MCF 10A (cell line): ENCODE data around the gene SBF2. TPM values are rescaled to one million over a fixed set of nuclear protein-coding genes. Genes with fewer than 3 reads are reported as not detected.
A peak's percentile ranks its signal among the peaks of the same experiment; 100 is the strongest.
"Not testable (repeated sequence)": the region's sequence is repeated elsewhere in the genome, so short reads cannot be mapped to it uniquely, and the experiment has no call there.

ENCODE experiments used
- BruUV-seq: library from RNA; stranded (reverse); fragments of 400-500 nt; replicated peaks from 2 replicates; lab custom pipeline; 2021; lab: Mats Ljungman, UMichigan
- CTCF ChIA-PET: fragments of 300-600 bp; sonication (Branson Sonifier 250); formaldehyde crosslinking; extraction: SDS; loops from one replicate; lab custom pipeline; 2021; ENCODE audit warnings: antibody characterized with exemption, inconsistent platforms; lab: Yijun Ruan, JAX
- POLR2A ChIA-PET: fragments of 300-600, 350-650 bp; sonication (Branson Sonifier 250); formaldehyde crosslinking; extraction: SDS; loops from one replicate; lab custom pipeline; 2020; ENCODE audit warnings: antibody characterized with exemption, inconsistent platforms; lab: Yijun Ruan, JAX
- DNase-seq: peaks from one replicate; pipeline ENCODE4 v3.0.0-alpha.2; 2018; ENCODE audit not compliant: unreplicated experiment
- H3K27ac Mint-ChIP-seq: one replicate; pipeline ENCODE4 v1.8.0; 2022; ENCODE audit warnings: mild to moderate bottlenecking, low read depth, mixed read lengths; ENCODE audit not compliant: unreplicated experiment
- H3K27me3 Mint-ChIP-seq: one replicate; pipeline ENCODE4 v1.8.0; 2022; ENCODE audit warnings: mixed read lengths; ENCODE audit not compliant: insufficient read depth, unreplicated experiment
- H3K36me3 Mint-ChIP-seq: one replicate; pipeline ENCODE4 v1.8.0; 2022; ENCODE audit warnings: mild to moderate bottlenecking, moderate library complexity, mixed read lengths; ENCODE audit not compliant: insufficient read depth, unreplicated experiment
- H3K4me1 Mint-ChIP-seq: one replicate; pipeline ENCODE4 v1.8.0; 2022; ENCODE audit warnings: mixed read lengths; ENCODE audit not compliant: insufficient read depth, unreplicated experiment
- H3K4me3 Mint-ChIP-seq: one replicate; pipeline ENCODE4 v1.8.0; 2022; ENCODE audit warnings: mild to moderate bottlenecking, moderate library complexity, mixed read lengths; ENCODE audit not compliant: unreplicated experiment
- H3K9me3 Mint-ChIP-seq: one replicate; pipeline ENCODE4 v1.8.0; 2022; ENCODE audit warnings: mixed read lengths; ENCODE audit not compliant: unreplicated experiment
- CTCF ChIP-seq: fragments of 200-600 bp; IDR thresholded peaks from one replicate; pipeline ENCODE4 v1.8.0; 2022; ENCODE audit warnings: antibody characterized with exemption, mild to moderate bottlenecking; ENCODE audit not compliant: unreplicated experiment
- intact Hi-C: fragments of 100-400 bp; cut with micrococcal nuclease; formaldehyde crosslinking; loops from 2 replicates; pipeline ENCODE4 v1.14.1; 2022
- total RNA-seq: library from RNA; stranded (reverse); gene quantifications from 2 replicates; pipeline ENCODE4 v1.2.3, GENCODE V29; 2022

SBF2 gene
- total RNA-seq, 1 experiment from 2014 or later, result 28.3 TPM

GRCh38 chr11:9901943-9902342 is 392.1 kb downstream of the SBF2 start:
- no peak overlapping the region for H3K27ac Mint-ChIP-seq
- TF ChIP-seq CTCF, result no peak
- peaks cover 6% of the 10 kb centered on the region for H3K9me3 Mint-ChIP-seq
- POLR2A ChIA-PET, result interaction anchor here (0.7 kb wide), 2 partner anchors 111 to 163 kb away, joined by 3 read pairs; no protein-coding TSS in a partner anchor
- no peak for DNase-seq
- no peaks in the 10 kb centered on the region for H3K27me3 Mint-ChIP-seq
- no TSS peak for BruUV-seq
- no peak overlapping the region for H3K4me3 Mint-ChIP-seq
- H3K4me1 Mint-ChIP-seq, result peaks cover 28% of the 10 kb centered on the region
- intact Hi-C loops, result no loop called here
- H3K36me3 Mint-ChIP-seq, result no peaks in the 10 kb centered on the region
- CTCF ChIA-PET, result interaction anchor here (0.8 to 1.5 kb wide), 2 partner anchors 9 to 165 kb away, joined by 4 read pairs; no protein-coding TSS in a partner anchor

- H3K36me3 Mint-ChIP-seq, H3K9me3 Mint-ChIP-seq, H3K27me3 Mint-ChIP-seq, intact Hi-C loops, BruUV-seq: not testable (repeated sequence)
- Mint-ChIP-seq H3K4me1 (peaks cover 13% of the 10 kb centered on the region), H3K4me3 (peak overlapping the region; percentile 6), H3K27ac (peak overlapping the region; percentile 68)
- CTCF ChIA-PET, result interaction anchor here (0.7 to 0.9 kb wide), 2 partner anchors 38 to 1127 kb away, joined by 3 read pairs; no protein-coding TSS in a partner anchor
- DNase-seq, result peak; percentile 90
- POLR2A ChIA-PET, result interaction anchor here (0.6 to 2.0 kb wide), 8 partner anchors 11 to 405 kb away, joined by 3 to 18 read pairs (median 3); no protein-coding TSS in a partner anchor
Measured at GRCh38 chr11:9900253-9900652, 393.8 kb downstream of the SBF2 start.

- H3K27ac Mint-ChIP-seq, result peak overlapping the region; percentile 68
- CTCF ChIA-PET, result interaction anchor here (0.5 to 0.6 kb wide), 2 partner anchors 83 to 424 kb away, joined by 3 read pairs; no protein-coding TSS in a partner anchor
- peaks cover 13% of the 10 kb centered on the region for H3K4me1 Mint-ChIP-seq
- POLR2A ChIA-PET, result interaction anchor here (0.6 to 2.0 kb wide), 11 partner anchors 11 to 1263 kb away, joined by 3 to 18 read pairs (median 3); no protein-coding TSS in a partner anchor
- no peak for DNase-seq
- no peaks in the 10 kb centered on the region for H3K27me3 Mint-ChIP-seq
- H3K9me3 Mint-ChIP-seq, result peaks cover 6% of the 10 kb centered on the region
- H3K4me3 Mint-ChIP-seq, result no peak overlapping the region
- peaks cover 7% of the 10 kb centered on the region for H3K36me3 Mint-ChIP-seq
- intact Hi-C loops, result no loop called here
- no peak for TF ChIP-seq CTCF
- BruUV-seq, result TSS peak; percentile 75
Measured at GRCh38 chr11:9899676-9900075, 394.3 kb downstream of the SBF2 start.

- BruUV-seq, result no TSS peak
- Mint-ChIP-seq H3K27me3 (no peaks in the 10 kb centered on the region), H3K4me3 (no peak overlapping the region), H3K36me3 (peaks cover 7% of the 10 kb centered on the region), H3K9me3 (no peaks in the 10 kb centered on the region), H3K27ac (no peak overlapping the region), H3K4me1 (peaks cover 13% of the 10 kb centered on the region)
- TF ChIP-seq CTCF, result no peak
- intact Hi-C loops, result no loop called here
- CTCF ChIA-PET, result no interaction called here
- POLR2A ChIA-PET, result no interaction called here
- no peak for DNase-seq
Measured at GRCh38 chr11:9896902-9897301, 397.1 kb downstream of the SBF2 start.
